SK-N-SH treated with all-trans-retinoic acid at 6 μM for 48 hours (cell line): ENCODE data around the gene SDK2.

ENCODE experiments used
- BACH2 ChIP-seq: fragments of 250-450 bp; sonication (Bioruptor Pico); IDR thresholded peaks from 2 replicates; pipeline ENCODE4 v1.9.0; 2021; ENCODE audit warnings: mild to moderate bottlenecking, borderline replicate concordance
- PATZ1 ChIP-seq: fragments of 250-450 bp; sonication (Bioruptor Pico); IDR thresholded peaks from 2 replicates; pipeline ENCODE4 v1.8.0; 2020; ENCODE audit warnings: mild to moderate bottlenecking, moderate library complexity, borderline replicate concordance
- RARB ChIP-seq: fragments of 250-450 bp; sonication (Bioruptor Pico); IDR thresholded peaks from 2 replicates; pipeline ENCODE4 v1.8.0; 2021; ENCODE audit warnings: mild to moderate bottlenecking, moderate library complexity
- TCF4 ChIP-seq: fragments of 250-450 bp; sonication (Bioruptor Pico); IDR thresholded peaks from 2 replicates; pipeline ENCODE4 v1.8.0; 2021; ENCODE audit warnings: mild to moderate bottlenecking, moderate library complexity, borderline replicate concordance

GRCh38 chr17:73580073-73580710, 64.1 kb downstream of the SDK2 start:
- TF ChIP-seq TCF4 (no peak), BACH2 (CRISPR knock-in tag) (no peak), RARB (CRISPR knock-in tag) (no peak), PATZ1 (CRISPR knock-in tag) (no peak)
